ENCODE results near the gene EGR2.

The EGR2 gene

GRCh38 chr10:62769574-62770242 lies 46.5 kb downstream of the EGR2 start:
- CTCF ChIA-PET, result interaction anchor here (0.7 kb wide), 1 partner anchor 1029 kb away, joined by 3 read pairs; no protein-coding TSS in a partner anchor
- TF ChIP-seq TARDBP (IDR thresholded peaks at IDR 0.05), result no peak
- TF ChIP-seq FOXA1 (IDR thresholded peaks at IDR 0.05), result no peak
- no peak for TF ChIP-seq SUZ12 (IDR thresholded peaks at IDR 0.05)
- no peak for TF ChIP-seq ZNF384 (IDR thresholded peaks at IDR 0.05)
- TF ChIP-seq LEF1 (IDR thresholded peaks at IDR 0.05; ENCODE audit: borderline replicate concordance), result no peak
- TF ChIP-seq ELF4 (IDR thresholded peaks at IDR 0.05), result no peak
- TF ChIP-seq L3MBTL2 (conservative IDR thresholded peaks at IDR 0.05), result no peak
- TF ChIP-seq CTBP1 (IDR thresholded peaks at IDR 0.05; ENCODE audit: borderline replicate concordance), result no peak
- TF ChIP-seq FOXM1 (IDR thresholded peaks at IDR 0.05; ENCODE audit: borderline replicate concordance), result no peak
- TF ChIP-seq BHLHE40 (IDR thresholded peaks at IDR 0.05; ENCODE audit: borderline replicate concordance), result no peak
- TF ChIP-seq FOXK2 (IDR thresholded peaks at IDR 0.05), result no peak
- no peak for TF ChIP-seq HDGF (IDR thresholded peaks at IDR 0.05; ENCODE audit: borderline replicate concordance)
- TF ChIP-seq ARNT (IDR thresholded peaks at IDR 0.05), result no peak
- no peak for DNase-seq (ENCODE audit: extremely low spot score)
- POLR2A ChIA-PET, result interaction anchor here (1.2 kb wide), 1 partner anchor 35 kb away, joined by 3 read pairs; no protein-coding TSS in a partner anchor

- DNase-seq (ENCODE audit: extremely low spot score), result no peak
- TF ChIP-seq FOXA1 (IDR thresholded peaks at IDR 0.05) (no peak), FOXM1 (IDR thresholded peaks at IDR 0.05; ENCODE audit: borderline replicate concordance) (no peak)
- ChIA-PET POLR2A (no interaction called here), CTCF (no interaction called here)
These were observed 49.8 kb downstream of the EGR2 start for GRCh38 chr10:62766386-62766785.

DNA sequence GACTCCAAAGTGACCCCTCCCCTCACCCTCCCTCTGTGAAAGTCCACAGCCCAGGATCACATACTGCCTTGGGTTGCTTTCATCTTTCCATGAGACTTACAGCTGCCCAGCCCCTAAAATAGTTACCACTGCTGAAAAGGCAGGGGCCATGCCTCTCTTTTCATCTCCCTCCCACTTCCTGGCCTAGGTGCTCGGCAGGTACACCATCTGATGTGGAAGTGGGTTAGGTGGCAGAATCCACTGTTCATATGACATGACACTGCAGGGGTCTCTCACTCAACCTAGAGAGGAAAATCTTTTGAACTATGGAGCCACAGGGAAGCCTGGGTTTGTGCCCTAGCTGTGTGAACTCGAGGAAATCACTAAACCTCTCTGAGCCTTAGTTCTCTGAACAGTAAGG lies 50.4 kb downstream of the EGR2 start:
- TF ChIP-seq NFRKB (IDR thresholded peaks at IDR 0.05) (no peak), L3MBTL2 (conservative IDR thresholded peaks at IDR 0.05) (no peak), TARDBP (IDR thresholded peaks at IDR 0.05) (no peak), BHLHE40 (IDR thresholded peaks at IDR 0.05; ENCODE audit: borderline replicate concordance) (no peak), FOXM1 (IDR thresholded peaks at IDR 0.05; ENCODE audit: borderline replicate concordance) (no peak), SUZ12 (IDR thresholded peaks at IDR 0.05) (no peak), FOXK2 (IDR thresholded peaks at IDR 0.05) (no peak), ELF4 (IDR thresholded peaks at IDR 0.05) (no peak), ARNT (IDR thresholded peaks at IDR 0.05) (no peak)
- DNase-seq (ENCODE audit: extremely low spot score), result no peak
- CTCF ChIA-PET, result no interaction called here
- POLR2A ChIA-PET, result no interaction called here

GRCh38 chr10:62764011-62764410 lies 52.2 kb downstream of the EGR2 start:
- TF ChIP-seq PKNOX1 (IDR thresholded peaks at IDR 0.05), result no peak
- ChIA-PET POLR2A (no interaction called here), CTCF (no interaction called here)
- DNase-seq (ENCODE audit: extremely low spot score), result no peak

GRCh38 chr10:62763155-62763554 lies 53.0 kb downstream of the EGR2 start:
- ChIA-PET CTCF (no interaction called here), POLR2A (no interaction called here)

More at GRCh38 chr10:62763155-62763554, 53.0 kb downstream of the EGR2 start:
- DNase-seq (ENCODE audit: extremely low spot score), result no peak
- TF ChIP-seq NFRKB (IDR thresholded peaks at IDR 0.05) (no peak), L3MBTL2 (conservative IDR thresholded peaks at IDR 0.05) (no peak), BHLHE40 (IDR thresholded peaks at IDR 0.05; ENCODE audit: borderline replicate concordance) (no peak), LEF1 (IDR thresholded peaks at IDR 0.05; ENCODE audit: borderline replicate concordance) (no peak), ARNT (IDR thresholded peaks at IDR 0.05) (no peak), CTBP1 (IDR thresholded peaks at IDR 0.05; ENCODE audit: borderline replicate concordance) (no peak), FOXM1 (IDR thresholded peaks at IDR 0.05; ENCODE audit: borderline replicate concordance) (no peak), FOXK2 (IDR thresholded peaks at IDR 0.05) (no peak), PKNOX1 (IDR thresholded peaks at IDR 0.05) (no peak), TARDBP (IDR thresholded peaks at IDR 0.05) (no peak), HDGF (IDR thresholded peaks at IDR 0.05; ENCODE audit: borderline replicate concordance) (no peak), SUZ12 (IDR thresholded peaks at IDR 0.05) (no peak)
